ENCODE results near the gene PPP1R9A. TPM values are rescaled to one million over a fixed set of nuclear protein-coding genes. Genes with fewer than 3 reads are reported as not detected.

Gene PPP1R9A
- total RNA-seq, 1 donor from 2014 or later, result 1.3 TPM

GRCh38 chr7:95318501-95319100 is 411.2 kb downstream of the PPP1R9A start:
- Mint-ChIP-seq H3K4me1 (no peaks in the 10 kb centered on the region), H3K36me3 (ENCODE audit: low read depth) (no peaks in the 10 kb centered on the region), H3K9me3 (no peaks in the 10 kb centered on the region), H3K4me3 (no peak overlapping the region), H3K27me3 (no peaks in the 10 kb centered on the region), H3K27ac (no peak overlapping the region)
- POLR2A ChIA-PET, result no interaction called here
- CTCF ChIA-PET, result no interaction called here
- DNase-seq (no peak), ATAC-seq (ENCODE audit: low read depth) (no peak)
- intact Hi-C loops (cut with micrococcal nuclease), result no loop called here
- TF ChIP-seq CTCF (IDR thresholded peaks at IDR 0.05), result no peak

- Mint-ChIP-seq H3K4me1 (peaks cover 3% of the 10 kb centered on the region), H3K27ac (no peak overlapping the region), H3K27me3 (peaks cover under 1% of the 10 kb centered on the region), H3K9me3 (no peaks in the 10 kb centered on the region), H3K4me3 (no peak overlapping the region), H3K36me3 (ENCODE audit: low read depth) (no peaks in the 10 kb centered on the region)
- POLR2A ChIA-PET, result no interaction called here
- DNase-seq, result no peak
- no peak for ATAC-seq (ENCODE audit: low read depth)
- CTCF ChIA-PET, result no interaction called here
- no peak for TF ChIP-seq CTCF (IDR thresholded peaks at IDR 0.05)
- intact Hi-C loops (cut with micrococcal nuclease), result no loop called here
These were observed 412.2 kb downstream of the PPP1R9A start for GRCh38 chr7:95319570-95319969.

- H3K9me3 Mint-ChIP-seq, result no peaks in the 10 kb centered on the region
- no peaks in the 10 kb centered on the region for H3K36me3 Mint-ChIP-seq (ENCODE audit: low read depth)
- ChIA-PET POLR2A (no interaction called here), CTCF (no interaction called here)
- no peak for ATAC-seq (ENCODE audit: low read depth)
- no peak overlapping the region for H3K4me3 Mint-ChIP-seq
- intact Hi-C loops (cut with micrococcal nuclease), result no loop called here
- no peak for TF ChIP-seq CTCF (IDR thresholded peaks at IDR 0.05)
- no peak overlapping the region for H3K27ac Mint-ChIP-seq
- DNase-seq, result no peak
- H3K27me3 Mint-ChIP-seq, result peaks cover 10% of the 10 kb centered on the region
- H3K4me1 Mint-ChIP-seq, result peaks cover 4% of the 10 kb centered on the region
These were observed 413.3 kb downstream of the PPP1R9A start for GRCh38 chr7:95320651-95321050.

GRCh38 chr7:95321720-95322119 is 414.3 kb downstream of the PPP1R9A start:
- Mint-ChIP-seq H3K27me3 (peaks cover 17% of the 10 kb centered on the region), H3K36me3 (ENCODE audit: low read depth) (no peaks in the 10 kb centered on the region), H3K4me3 (no peak overlapping the region), H3K4me1 (peaks cover 4% of the 10 kb centered on the region), H3K27ac (no peak overlapping the region), H3K9me3 (no peaks in the 10 kb centered on the region)
- ChIA-PET POLR2A (no interaction called here), CTCF (no interaction called here)
- intact Hi-C loops (cut with micrococcal nuclease), result no loop called here
- DNase-seq (no peak), ATAC-seq (ENCODE audit: low read depth) (no peak)
- TF ChIP-seq CTCF (IDR thresholded peaks at IDR 0.05), result no peak

- Mint-ChIP-seq H3K27me3 (peaks cover 20% of the 10 kb centered on the region), H3K4me3 (no peak overlapping the region), H3K4me1 (peaks cover 4% of the 10 kb centered on the region), H3K27ac (no peak overlapping the region), H3K9me3 (no peaks in the 10 kb centered on the region), H3K36me3 (ENCODE audit: low read depth) (no peaks in the 10 kb centered on the region)
- TF ChIP-seq CTCF (IDR thresholded peaks at IDR 0.05), result no peak
- DNase-seq (no peak), ATAC-seq (ENCODE audit: low read depth) (no peak)
- intact Hi-C loops (cut with micrococcal nuclease), result no loop called here
- ChIA-PET POLR2A (no interaction called here), CTCF (no interaction called here)
These were observed 415.0 kb downstream of the PPP1R9A start for GRCh38 chr7:95322396-95322795.

Measured in activated B cell treated with CpG ODN at 0.5 μM for 24 hours (primary cell).